Natural killer cell (primary cell): ENCODE data around the gene KDM2B. TPM values are rescaled to one million over a fixed set of nuclear protein-coding genes. Genes with fewer than 3 reads are reported as not detected.

Experiments
- ATAC-seq, 3 donors: fragments of 150-1000 bp in 2 of 3; fragments of 200-7000 bp in 1 of 3; cut with Tn5 transposase; 1 replicate in 1 of 3; 2 replicates in 2 of 3; pipeline ENCODE4 v1.10.0; 2021; ENCODE audit warnings: mild to moderate bottlenecking in 2 of 3, moderate library complexity in 2 of 3
- DNase-seq, 2 donors: peaks; one replicate each; pipeline versions ENCODE4 v3.0.0 to v3.0.0-alpha.2; 2013 to 2021; ENCODE audit warnings: mixed read lengths in 1 of 2
- H3K27ac ChIP-seq: one replicate; pipeline ENCODE4 v1.5.1; 2013; ENCODE audit warnings: mild to moderate bottlenecking, low read length
- H3K27me3 ChIP-seq: one replicate; pipeline ENCODE4 v1.6.1; 2013; ENCODE audit warnings: low read length; ENCODE audit not compliant: control insufficient read depth, insufficient read depth
- H3K36me3 ChIP-seq: one replicate; pipeline ENCODE4 v1.6.1; 2013; ENCODE audit warnings: low read length; ENCODE audit not compliant: control insufficient read depth, insufficient read depth
- H3K4me1 ChIP-seq: one replicate; pipeline ENCODE4 v1.6.1; 2013; ENCODE audit warnings: low read length; ENCODE audit not compliant: control insufficient read depth, insufficient read depth
- H3K4me3 ChIP-seq: one replicate; pipeline ENCODE4 v1.5.1; 2013; ENCODE audit warnings: low read length
- H3K9me3 ChIP-seq: one replicate; pipeline ENCODE4 v1.6.1; 2013; ENCODE audit warnings: low read length; ENCODE audit not compliant: control insufficient read depth, insufficient read depth
- H3K27ac Mint-ChIP-seq, 2 donors: one replicate each; pipeline ENCODE4 v1.8.0; 2022; ENCODE audit warnings: mild to moderate bottlenecking in 2 of 2, mixed read lengths in 2 of 2, moderate library complexity in 1 of 2
- H3K27me3 Mint-ChIP-seq, 2 donors: one replicate each; pipeline ENCODE4 v1.8.0; 2022; ENCODE audit warnings: low read depth in 2 of 2, mixed read lengths in 2 of 2
- H3K36me3 Mint-ChIP-seq: one replicate; pipeline ENCODE4 v1.8.0; 2022; ENCODE audit warnings: mixed read lengths
- H3K4me1 Mint-ChIP-seq, 2 donors: one replicate each; pipeline ENCODE4 v1.8.0; 2022; ENCODE audit warnings: mixed read lengths in 2 of 2
- H3K4me3 Mint-ChIP-seq: one replicate; pipeline ENCODE4 v1.8.0; 2022; ENCODE audit warnings: mild to moderate bottlenecking, moderate library complexity, mixed read lengths
- H3K9me3 Mint-ChIP-seq, 2 donors: one replicate each; pipeline ENCODE4 v1.8.0; 2022; ENCODE audit warnings: mixed read lengths in 2 of 2
- WGBS: methylation state at CpG from one replicate; pipeline ENCODE4 v1.1.7; 2013; ENCODE audit warnings: missing lambda C conversion rate; ENCODE audit not compliant: insufficient coverage; 5-methylcytosine and 5-hydroxymethylcytosine counted together
- intact Hi-C: fragments of 100-400 bp; cut with micrococcal nuclease; formaldehyde crosslinking; loops from one replicate; pipeline ENCODE4 v1.14.2; 2022
- total RNA-seq, 4 donors: library from RNA; stranded (reverse); fragments of 120-200 nt in 1 of 4; gene quantifications; one replicate each; pipeline versions ENCODE4 v1.2.3 to v1.2.4, GENCODE V29; 2013 to 2022
- TF ChIP-seq, protein P1 (sequence below): fragments of 200-600 bp; IDR thresholded peaks from one replicate; pipeline ENCODE4 v1.8.0; 2022; ENCODE audit warnings: antibody characterized with exemption

The KDM2B gene
- total RNA-seq, 3 donors from 2014 or later (not counting 1 experiment from before 2014, with no cell fraction given): 97.3 to 106 (median 98.1) TPM

DNA sequence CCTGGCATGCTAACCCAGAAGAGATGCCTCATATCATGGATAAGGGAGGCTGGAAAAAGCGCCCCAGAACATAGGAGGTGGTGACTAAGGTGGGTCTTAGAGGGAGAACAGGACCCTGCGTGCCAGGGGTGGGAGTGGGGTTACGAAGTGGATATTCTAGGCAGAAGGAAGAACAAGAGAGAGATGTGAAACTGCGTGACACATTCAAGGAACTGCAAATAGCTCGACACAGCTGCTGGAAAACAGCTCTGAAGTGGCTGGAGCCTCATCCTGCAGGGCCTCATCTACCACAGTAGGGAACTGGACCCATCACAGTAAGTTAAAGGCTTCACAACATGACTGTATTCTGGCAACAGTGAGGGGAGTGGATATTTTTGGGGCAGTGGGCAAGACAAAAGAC, 119.8 kb downstream of the KDM2B start:
- Histone ChIP-seq H3K27me3 (no peaks in the 10 kb centered on the region), H3K36me3 (no peaks in the 10 kb centered on the region), H3K27ac (no peak overlapping the region), H3K4me3 (no peak overlapping the region), H3K4me1 (peaks cover 26% of the 10 kb centered on the region), H3K9me3 (no peaks in the 10 kb centered on the region)
- Mint-ChIP-seq H3K4me1 (peaks cover 43 to 46% of the 10 kb centered on the region in 2 donors), H3K9me3 (no peaks in the 10 kb centered on the region), H3K4me3 (no peak overlapping the region), H3K27ac (no peak overlapping the region), H3K27me3 (no peaks in the 10 kb centered on the region), H3K36me3 (no peaks in the 10 kb centered on the region)
- DNase-seq: no peak
- TF ChIP-seq, protein P1, sequence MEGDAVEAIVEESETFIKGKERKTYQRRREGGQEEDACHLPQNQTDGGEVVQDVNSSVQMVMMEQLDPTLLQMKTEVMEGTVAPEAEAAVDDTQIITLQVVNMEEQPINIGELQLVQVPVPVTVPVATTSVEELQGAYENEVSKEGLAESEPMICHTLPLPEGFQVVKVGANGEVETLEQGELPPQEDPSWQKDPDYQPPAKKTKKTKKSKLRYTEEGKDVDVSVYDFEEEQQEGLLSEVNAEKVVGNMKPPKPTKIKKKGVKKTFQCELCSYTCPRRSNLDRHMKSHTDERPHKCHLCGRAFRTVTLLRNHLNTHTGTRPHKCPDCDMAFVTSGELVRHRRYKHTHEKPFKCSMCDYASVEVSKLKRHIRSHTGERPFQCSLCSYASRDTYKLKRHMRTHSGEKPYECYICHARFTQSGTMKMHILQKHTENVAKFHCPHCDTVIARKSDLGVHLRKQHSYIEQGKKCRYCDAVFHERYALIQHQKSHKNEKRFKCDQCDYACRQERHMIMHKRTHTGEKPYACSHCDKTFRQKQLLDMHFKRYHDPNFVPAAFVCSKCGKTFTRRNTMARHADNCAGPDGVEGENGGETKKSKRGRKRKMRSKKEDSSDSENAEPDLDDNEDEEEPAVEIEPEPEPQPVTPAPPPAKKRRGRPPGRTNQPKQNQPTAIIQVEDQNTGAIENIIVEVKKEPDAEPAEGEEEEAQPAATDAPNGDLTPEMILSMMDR: no peak
- ATAC-seq: no peak
- 84% methylated on average over 5 of the region's 5 CpGs for WGBS
- intact Hi-C loops: no loop called here

DNA sequence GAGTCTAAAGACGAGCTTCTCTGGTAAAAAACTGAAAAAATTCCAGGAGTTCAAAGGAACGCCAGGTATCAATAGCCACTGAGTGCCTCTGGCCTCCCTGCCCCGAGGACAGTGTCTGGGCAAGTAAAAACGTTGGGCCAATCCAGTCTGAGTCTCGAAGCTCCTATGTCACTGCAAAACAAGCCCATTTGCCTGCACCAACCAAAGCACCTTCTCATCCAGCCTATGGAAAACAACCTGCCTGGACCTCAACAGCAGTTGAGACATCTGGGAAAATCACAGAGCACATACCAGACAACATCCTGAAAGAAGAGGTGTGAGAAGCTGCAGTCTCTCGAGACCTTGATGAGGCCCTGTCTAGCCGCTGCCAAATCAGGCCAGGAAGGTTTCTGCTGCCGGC, 124.3 kb downstream of the KDM2B start:
- no peak for ATAC-seq
- Histone ChIP-seq H3K9me3 (no peaks in the 10 kb centered on the region), H3K27me3 (no peaks in the 10 kb centered on the region), H3K4me1 (peaks cover 28% of the 10 kb centered on the region), H3K27ac (no peak overlapping the region), H3K36me3 (no peaks in the 10 kb centered on the region), H3K4me3 (no peak overlapping the region)
- no peaks in the 10 kb centered on the region for H3K9me3 Mint-ChIP-seq
- H3K36me3 Mint-ChIP-seq: no peaks in the 10 kb centered on the region
- no peaks in the 10 kb centered on the region for H3K27me3 Mint-ChIP-seq
- no peak overlapping the region for H3K27ac Mint-ChIP-seq
- peaks cover 56 to 57% of the 10 kb centered on the region in 2 donors for H3K4me1 Mint-ChIP-seq
- no peak for DNase-seq
- WGBS: 86% methylated on average over 8 of the region's 8 CpGs
- no peak overlapping the region for H3K4me3 Mint-ChIP-seq
- TF ChIP-seq, protein P1: no peak
- intact Hi-C loops: no loop called here

DNA sequence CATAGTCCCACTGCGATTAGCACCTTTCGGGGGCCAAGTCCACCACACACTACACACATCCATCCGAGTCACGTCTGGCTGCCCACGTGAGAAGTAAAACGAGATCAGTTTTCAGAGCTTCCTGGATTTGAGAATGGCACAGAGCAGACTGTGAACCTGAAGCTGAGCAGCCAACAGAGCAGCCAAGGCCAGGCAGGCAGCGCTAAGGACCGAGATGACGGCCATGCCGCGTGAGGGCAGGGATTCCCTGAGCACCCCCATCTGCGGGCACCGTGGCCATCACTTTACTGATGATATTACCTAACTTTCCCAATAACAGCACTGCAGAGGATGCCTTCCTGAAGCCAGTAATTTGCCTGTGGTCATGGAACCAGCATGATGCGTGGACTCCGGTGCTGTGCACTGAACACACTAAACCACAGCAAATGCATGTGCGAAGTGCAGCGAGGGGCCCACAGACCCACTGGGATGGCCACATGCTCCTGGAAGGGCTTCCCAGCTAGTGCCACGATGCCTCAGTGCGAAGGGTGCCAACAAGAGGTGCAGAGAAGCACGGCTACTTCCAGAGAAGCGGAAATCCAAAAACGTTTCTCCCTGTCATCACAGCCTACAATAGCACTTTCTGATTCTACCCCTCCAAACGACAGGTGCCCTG, 124.9 kb downstream of the KDM2B start:
- intact Hi-C loops: no loop called here

More for the DNA sequence above, 124.9 kb downstream of the KDM2B start:
- TF ChIP-seq, protein P1: no peak
- Mint-ChIP-seq H3K4me1 (peaks cover 49 to 51% of the 10 kb centered on the region in 2 donors), H3K36me3 (no peaks in the 10 kb centered on the region), H3K27ac (peak overlapping the region in 1 of 2 donors; percentile 14), H3K4me3 (no peak overlapping the region), H3K27me3 (no peaks in the 10 kb centered on the region), H3K9me3 (no peaks in the 10 kb centered on the region)
- no peaks in the 10 kb centered on the region for H3K36me3 ChIP-seq
- H3K4me1 ChIP-seq: peaks cover 22% of the 10 kb centered on the region
- H3K27me3 ChIP-seq: no peaks in the 10 kb centered on the region
- no peak overlapping the region for H3K27ac ChIP-seq
- WGBS: 86% methylated on average over 23 of the region's 23 CpGs
- no peak overlapping the region for H3K4me3 ChIP-seq
- DNase-seq (no peak), ATAC-seq (peak; percentile 47 to 53 (median 52))
- H3K9me3 ChIP-seq: no peaks in the 10 kb centered on the region
